HG03039 (cell line): ENCODE measurements around the gene TLCD1.

Experiments
- ATAC-seq: cut with Tn5 transposase; IDR thresholded peaks from one replicate; pipeline ENCODE4 v1.9.1; 2021; ENCODE audit warnings: mild to moderate bottlenecking, moderate library complexity; ENCODE audit not compliant: unreplicated experiment

The TLCD1 gene, protein sequence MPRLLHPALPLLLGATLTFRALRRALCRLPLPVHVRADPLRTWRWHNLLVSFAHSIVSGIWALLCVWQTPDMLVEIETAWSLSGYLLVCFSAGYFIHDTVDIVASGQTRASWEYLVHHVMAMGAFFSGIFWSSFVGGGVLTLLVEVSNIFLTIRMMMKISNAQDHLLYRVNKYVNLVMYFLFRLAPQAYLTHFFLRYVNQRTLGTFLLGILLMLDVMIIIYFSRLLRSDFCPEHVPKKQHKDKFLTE

DNA sequence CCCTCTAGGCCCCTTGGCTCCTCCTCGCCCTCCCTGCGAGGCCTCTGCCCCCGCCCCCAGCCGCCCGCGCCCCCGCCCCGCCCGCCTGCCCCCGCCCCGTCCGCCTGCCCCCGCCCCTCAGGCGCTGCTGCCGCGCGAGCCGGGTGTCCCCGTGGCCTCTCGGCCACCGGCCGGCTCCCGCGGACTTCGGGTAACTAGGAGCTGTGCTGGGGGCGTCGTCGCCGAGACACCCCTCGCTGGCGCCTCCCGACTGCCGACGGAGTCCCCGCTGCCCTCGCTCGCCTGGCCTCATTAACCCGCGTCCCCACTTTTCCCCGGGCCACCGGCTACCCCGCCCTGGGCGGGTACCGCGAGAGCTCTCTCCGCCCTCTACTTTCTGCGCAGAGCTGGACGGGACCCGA is at the start of gene TLCD1:
TLCD1 (minus strand) TSS at position 8 of the 401 bp plus-strand sequence. CDS start 136 bp downstream, outside the sequence.
- no peak for ATAC-seq

DNA sequence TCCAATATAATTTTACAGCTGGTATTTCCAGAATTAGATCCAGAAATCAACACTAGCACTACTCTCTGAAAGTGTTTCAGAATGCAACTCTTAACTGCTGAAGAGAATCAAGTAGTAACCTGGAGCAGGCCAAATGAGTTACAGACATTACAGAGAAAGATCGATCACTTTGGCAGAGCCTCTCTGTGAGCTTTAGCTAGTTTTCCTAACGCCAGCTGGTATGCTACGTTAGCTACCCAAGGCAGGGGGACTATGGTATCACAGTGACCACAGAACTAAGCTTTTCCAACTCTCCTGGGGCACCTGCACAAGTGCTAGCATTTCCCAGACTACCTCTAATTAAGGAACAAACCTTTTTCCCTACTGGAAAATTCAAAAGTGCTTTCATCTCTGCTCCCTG is 48.2 kb upstream of the TLCD1 start:
- ATAC-seq = no peak

DNA sequence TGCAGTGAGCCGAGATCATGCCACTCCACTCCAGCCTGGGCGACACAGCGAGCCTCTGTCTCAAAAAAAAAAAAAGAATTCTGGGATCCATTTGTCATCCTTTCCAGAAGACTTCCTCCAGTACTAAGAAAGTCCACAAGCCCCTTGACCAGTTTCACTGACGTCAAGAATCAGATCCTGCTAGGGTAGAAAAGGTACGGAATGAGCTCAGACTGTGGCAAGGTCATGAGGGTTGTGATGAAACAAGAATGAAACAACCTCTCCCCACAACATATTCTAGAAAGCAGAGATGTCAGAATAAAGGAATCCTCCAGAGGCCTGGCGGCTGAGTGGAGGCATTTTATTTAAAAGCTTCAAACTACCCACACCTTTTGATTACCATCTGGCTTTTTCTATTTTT is 47.7 kb upstream of the TLCD1 start:
- ATAC-seq = no peak

DNA sequence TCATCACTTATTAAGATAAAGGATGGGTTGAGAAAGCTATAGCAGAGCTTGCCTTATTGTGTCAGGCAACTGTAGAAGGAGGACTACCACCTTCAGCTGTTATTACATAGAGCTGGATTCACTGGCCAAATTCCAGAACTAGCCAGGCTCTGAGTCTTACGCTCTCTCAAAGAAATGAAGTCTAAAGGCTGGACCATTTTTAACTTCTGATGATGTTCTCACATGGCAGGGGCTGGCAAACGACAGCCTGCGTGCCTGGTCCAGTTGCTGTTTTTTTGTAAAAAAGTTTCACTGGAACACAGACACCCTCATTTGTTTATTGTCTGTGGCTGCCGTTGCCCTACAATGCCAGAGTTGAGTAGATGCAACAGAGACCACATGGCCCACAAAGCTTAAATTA is 39.0 kb upstream of the TLCD1 start:
- ATAC-seq = no peak

DNA sequence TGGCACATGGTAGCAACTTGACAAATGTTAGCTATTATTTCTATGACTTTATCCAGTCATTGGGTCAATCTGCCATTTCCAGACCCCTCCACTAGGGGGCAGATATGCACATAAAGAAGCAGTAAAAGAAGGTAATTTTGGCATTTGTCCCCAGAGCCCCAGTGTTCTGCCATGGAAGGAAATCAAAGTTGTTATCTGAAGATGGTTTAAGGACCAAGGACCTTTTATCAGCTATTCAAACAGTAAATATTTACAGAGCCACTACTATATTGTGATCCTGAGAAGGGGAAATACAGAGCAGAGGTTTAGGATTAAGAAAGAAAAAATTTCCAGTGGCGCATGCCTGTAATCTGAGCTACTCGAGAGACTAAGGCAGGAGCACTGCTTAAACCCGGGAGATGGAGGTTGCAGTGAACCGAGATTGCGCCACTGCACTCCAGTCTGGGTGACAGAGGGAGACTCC is 37.8 kb upstream of the TLCD1 start:
- no peak for ATAC-seq

DNA sequence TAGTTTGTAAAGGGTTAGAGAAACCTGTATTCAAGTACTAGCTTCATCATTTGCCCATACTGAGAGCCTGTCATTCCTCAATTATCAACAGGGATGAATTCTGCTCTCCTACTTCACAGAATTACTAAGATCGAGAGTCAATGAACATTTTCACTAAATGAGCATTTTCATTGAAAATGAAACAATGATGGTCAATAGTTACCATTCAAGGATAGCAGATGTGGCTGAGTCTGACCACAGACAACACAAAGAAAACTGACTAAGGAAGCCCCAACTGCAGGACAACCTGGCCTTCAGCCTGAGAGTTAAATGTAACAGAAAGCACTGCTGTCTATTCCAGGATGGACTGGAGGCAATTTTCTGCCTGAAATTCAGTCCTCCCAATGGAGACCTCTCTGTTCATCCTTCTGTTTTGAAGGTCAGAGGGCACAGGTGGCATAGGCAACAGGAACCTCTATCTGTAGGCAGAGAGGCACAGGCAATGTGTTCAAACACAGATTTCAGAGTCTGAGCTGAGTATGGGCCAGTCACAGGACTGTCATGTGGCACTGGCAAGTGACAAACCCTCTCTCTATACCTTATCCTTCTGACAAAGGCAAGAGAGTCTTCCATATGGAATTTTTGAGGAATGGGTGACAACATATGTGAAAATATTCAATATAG is 37.2 kb upstream of the TLCD1 start:
- ATAC-seq = no peak

DNA sequence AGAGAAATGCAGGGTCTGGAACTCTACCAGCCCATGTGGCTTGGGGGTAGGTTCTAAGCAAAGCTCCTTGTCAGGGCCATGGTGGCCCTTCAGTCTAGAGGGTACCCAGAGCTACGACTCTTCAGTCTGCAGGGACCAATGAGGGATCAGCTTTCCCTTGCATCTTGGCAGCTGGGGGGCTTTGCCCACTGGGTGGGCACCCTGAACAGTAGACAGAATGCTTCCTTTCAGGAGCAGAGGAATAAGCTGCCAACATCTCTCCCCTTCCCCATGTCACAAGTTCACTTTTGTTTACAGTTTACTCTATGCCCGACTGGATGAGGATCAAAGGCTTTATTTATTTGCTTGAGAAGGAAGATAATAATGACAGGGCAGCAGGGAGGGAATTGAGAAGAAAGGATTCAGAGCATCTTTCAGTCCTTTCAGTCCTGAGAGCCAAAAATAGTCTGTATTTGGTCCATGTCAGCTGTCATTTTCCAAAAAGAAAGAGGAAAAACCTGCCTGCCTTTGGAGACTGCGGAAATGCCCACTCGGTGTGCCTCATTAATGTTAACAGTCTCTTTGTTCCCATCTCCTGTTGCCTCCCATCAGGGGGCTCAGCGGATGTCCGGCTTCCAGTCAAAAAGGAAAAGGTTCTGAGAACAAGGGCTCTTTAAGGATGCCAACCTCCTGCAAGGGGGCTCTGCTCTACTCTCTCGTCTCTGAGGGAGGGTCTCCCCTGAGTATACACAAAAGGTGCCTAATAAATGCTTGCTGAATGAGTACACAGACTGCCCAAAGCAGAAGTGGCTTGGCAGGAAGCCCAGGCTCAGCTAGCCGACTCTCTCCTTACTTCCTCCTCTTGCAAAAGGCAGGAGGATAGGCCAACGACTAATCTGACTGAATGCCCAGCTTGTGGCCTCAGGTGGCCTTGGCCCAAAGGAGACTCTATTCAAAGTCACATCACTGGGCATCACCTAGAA is 34.8 kb upstream of the TLCD1 start:
- ATAC-seq = no peak

DNA sequence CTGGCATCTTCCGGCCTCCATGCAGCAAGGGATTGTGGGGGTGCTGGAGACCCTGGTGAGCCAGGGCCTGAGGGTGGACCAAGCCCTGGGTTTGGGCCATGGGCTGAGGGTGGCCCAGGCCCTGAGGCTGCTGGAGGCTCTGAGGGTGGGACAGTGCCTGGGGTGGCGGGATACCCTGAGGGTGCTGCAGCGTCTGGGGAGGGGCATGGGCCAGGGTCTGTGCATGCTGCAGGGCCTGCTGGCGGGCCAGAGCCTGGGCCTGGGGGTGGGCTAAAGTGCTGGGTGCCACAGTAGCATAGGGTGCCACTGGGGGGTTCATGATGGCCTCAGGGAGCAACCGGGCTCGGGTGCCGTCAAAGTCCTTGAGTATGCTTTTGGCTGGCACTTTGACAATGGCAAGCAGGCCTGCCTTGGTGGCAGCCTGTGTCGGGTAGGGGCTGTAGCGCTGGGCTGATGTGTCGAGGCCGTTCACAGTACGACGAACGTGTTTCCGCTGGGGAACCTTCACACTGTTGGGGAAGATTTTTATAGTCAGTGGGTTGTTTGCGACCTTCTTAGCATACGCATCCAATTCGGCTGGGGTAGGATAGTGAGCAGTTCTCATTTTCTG is 33.3 kb upstream of the TLCD1 start:
- ATAC-seq = no peak

DNA sequence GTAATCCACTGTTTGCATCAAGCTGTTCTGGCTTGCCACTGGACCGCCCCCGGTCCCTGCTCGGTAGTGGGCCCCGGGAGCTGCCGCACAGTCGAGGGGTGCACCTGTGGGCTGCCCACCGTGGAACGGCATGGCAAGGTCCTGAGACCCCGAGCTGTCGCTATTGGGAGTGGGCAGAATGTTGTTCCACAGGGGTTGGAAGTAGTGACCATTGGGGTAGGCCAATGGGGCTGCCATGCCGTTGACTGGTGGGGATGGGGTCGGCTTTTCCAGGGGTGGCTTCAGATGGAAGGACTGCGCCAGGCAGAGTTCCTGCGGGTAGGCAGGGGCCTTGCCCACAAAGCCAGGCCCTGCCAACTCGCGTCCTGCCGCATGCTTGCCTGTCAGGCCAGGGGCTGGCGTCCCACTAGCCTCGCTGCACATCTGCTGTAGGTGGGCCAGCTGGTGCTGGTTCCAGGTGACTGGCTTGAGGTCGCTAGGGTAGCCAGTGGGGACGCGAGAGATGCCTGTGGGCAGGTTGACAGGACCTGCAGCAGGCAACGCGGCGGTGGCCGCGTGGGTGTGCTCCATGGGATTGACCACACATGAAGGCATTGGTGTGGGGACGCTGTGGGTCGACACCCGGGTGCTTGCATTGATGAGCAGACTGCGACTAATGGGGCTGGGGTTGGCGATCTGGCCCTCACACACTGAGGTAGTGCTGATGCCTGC is 32.5 kb upstream of the TLCD1 start:
- no peak for ATAC-seq

DNA sequence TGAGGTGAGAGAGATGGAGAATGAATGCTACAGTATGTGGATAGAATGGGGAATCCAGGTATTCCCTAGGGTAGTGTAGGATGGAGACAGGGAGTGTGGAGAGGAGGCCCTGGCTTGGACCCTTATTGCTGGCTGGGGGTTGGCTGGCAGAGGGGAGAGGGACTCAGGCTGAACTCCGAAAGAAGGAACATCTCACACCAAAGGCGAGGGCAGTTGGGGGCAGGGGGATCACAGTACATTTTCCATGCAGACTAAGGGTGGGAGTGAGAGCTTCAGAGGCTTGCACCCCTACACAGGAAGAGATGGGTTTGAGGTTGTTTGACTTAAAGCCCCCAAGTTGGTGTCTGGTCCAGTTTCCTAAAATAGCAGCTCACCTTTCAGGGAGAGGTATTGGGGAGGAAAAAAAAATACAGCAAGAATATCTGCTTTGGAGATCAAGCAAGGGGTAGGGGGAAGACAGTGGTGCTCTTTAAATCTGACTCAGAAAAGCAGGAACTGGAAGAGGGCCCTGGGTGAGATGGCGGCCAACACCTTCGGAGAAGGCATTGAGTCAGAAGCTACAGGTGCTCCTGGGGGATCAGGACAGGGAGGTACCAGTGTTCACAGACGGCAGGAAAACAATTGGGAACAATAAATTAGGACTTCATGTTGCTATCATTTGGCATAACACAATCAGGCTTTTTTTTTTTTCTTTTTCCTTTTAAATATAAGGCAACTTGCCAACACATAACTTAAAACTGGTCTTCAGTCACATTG is 30.2 kb upstream of the TLCD1 start:
- ATAC-seq = no peak

DNA sequence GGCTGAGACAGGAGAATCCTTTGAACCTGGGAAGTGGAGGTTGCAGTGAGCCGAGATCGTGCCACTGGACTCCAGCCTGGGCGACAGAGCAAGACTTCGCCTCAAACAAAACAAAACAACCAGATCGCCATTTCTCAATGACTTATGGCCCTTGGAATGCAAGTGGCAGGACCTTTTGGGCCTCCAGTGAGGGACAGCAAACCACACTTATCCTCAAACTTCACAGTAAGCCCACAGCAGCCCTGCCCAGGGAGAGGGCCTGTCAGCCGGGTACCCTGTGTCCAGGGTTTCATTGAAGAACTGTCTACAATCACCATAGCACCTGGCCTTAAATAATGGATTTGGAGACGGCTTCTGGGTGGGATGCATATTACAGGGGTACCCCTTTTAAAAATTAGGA is 29.5 kb upstream of the TLCD1 start:
- ATAC-seq = no peak

DNA sequence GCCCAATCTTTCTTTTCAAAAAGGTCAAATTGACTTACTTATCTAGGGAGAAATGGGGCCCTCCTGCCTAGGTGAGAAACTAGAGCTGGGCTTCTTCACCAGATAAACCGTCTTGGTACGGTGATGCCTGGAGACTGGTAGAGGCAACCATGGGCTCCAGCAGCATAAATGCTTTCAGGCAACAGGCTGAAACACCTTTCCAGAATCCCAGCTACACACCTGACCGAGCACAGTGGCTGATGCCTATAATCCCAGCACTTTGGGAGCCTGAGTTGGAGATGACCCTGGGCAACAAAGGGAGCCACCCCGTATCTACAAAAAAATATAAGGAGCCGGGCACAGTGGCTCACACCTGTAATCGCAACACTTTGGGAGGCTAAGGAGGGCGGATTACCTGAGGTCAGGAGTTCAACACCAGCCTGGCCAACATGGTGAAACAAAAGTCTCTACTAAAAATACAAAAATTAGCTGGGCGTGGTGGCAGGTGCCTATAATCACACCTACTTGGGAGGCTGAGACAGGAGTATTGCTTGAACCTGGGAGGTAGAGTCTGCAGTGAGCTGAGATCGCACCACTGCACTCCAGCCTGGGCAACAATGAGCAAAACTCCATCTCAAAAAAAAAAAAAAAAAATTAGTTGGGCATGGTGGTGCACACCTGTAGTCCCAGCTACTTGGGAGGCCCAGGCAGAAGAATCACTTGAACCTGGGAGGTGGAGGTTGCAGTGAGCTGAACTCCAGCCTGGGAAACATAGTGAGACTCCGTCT is 25.8 kb upstream of the TLCD1 start:
- no peak for ATAC-seq

DNA sequence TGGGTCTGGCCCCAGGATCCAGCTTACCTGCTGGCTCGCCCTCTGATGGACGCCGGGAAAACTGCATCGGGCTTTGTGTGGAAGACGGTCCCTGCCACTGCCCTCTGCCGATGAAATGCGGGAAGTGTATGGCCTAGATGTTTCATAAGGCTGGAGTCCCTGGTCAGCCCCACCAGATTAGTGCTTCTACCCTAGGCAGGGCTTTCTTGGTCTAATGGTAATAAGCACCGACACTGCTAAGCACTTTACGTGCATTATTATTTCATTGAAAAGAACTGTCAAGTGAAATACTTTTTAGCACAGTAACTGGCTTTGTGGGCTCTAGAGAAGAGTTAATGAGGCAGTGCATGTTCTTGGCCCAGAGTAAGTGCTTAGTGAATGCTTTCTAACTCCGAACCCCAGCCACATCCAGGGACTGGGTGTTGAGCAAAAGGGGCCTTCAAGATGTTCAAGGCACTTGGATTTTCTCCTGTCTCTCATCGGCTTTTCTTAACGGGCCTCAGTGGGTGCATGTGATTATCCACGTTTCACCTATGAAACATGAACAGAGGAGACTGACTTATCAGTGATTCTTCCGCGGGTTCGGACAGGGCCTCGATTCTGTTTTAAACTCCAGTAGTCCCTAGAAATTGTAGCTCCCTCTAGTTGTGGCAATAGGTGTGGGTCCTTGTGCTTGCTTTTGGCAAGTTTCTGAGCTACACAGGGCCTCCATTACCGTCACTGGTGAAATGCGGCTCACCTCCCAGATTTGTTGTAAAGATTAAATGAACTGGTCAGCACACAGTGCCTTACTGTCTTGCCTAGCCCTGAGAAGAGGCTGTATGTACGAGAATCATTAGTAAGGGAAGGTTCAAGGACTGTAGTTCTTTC is 24.4 kb upstream of the TLCD1 start:
- ATAC-seq = no peak

DNA sequence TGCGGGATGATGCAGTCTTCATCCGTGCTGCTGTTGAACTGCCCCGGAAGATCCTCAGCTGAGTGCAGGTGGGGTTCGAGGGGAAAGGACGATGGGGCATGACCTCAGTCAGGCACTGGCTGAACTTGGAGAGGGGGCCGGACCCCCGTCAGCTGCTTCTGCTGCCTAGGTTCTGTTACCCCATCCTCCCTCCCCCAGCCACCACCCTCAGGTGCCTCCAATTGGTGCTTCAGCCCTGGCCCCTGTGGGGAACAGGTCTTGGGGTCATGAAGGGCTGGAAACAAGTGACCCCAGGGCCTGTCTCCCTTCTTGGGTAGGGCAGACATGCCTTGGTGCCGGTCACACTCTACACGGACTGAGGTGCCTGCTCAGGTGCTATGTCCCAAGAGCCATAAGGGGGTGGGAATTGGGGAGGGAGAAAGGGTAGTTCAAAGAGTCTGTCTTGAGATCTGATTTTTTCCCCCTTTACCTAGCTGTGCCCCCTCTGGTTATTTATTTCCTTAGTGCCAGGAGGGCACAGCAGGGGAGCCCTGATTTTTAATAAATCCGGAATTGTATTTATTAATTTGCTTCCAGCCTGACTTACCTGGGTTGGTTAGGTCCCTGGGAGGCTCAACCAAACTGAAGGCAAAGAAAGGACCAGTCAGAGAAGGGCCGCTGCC is 23.6 kb upstream of the TLCD1 start:
- no peak for ATAC-seq

DNA sequence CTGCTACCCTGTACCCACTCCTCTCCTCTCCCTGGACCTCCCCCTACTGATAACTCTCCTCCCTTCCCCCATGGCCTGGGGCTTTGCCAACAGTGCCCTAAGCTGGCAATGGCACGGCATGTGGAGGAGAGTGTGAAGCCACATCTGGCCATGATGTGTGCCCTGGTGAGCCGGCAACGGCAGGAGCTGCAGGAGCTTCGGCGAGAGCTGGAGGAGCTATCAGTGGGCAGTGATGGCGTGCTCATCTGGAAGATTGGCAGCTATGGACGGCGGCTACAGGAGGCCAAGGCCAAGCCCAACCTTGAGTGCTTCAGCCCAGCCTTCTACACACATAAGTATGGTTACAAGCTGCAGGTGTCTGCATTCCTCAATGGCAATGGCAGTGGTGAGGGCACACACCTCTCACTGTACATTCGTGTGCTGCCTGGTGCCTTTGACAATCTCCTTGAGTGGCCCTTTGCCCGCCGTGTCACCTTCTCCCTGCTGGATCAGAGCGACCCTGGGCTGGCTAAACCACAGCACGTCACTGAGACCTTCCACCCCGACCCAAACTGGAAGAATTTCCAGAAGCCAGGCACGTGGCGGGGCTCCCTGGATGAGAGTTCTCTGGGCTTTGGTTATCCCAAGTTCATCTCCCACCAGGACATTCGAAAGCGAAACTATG is 23.0 kb upstream of the TLCD1 start:
- no peak for ATAC-seq

DNA sequence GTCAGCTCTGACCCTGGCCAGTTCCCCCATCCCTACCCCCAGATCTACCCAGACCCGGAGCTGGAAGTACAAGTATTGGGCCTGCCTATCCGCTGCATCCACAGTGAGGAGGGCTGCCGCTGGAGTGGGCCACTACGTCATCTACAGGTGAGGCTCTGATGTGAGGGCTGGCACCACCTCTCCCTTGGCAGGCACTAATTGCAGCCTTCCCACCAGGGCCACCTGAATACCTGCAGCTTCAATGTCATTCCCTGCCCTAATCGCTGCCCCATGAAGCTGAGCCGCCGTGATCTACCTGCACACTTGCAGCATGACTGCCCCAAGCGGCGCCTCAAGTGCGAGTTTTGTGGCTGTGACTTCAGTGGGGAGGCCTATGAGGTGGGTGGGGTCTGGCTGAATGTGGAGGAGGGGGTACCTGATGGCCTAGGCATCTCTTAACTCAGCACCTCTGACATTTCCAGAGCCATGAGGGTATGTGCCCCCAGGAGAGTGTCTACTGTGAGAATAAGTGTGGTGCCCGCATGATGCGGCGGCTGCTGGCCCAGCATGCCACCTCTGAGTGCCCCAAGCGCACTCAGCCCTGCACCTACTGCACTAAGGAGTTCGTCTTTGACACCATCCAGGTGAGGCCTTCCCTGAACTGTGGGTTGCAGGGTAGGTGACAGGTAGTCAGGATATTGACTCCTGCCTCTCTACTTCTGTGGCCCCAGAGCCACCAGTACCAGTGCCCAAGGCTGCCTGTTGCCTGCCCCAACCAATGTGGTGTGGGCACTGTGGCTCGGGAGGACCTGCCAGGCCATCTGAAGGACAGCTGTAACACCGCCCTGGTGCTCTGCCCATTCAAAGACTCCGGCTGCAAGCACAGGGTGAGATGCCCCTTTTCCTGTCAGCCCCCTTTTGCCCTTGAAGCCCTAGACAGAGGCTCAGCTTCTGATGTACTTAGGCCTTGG is 22.0 kb upstream of the TLCD1 start:
- ATAC-seq = no peak
